ENCODE measurements around the gene WHAMM. TPM values are rescaled to one million over a fixed set of nuclear protein-coding genes. Genes with fewer than 3 reads are reported as not detected.

Gene WHAMM
- total and polyA plus RNA-seq, 2 of the 4 experiments (the other 2 are of a cell fraction), result 1.4 to 4.1 TPM

GRCh38 chr15:82862886-82863285 is 53.5 kb downstream of the WHAMM start:
- intact Hi-C loops (cut with micrococcal nuclease), result no loop called here
- Histone ChIP-seq H3K79me1 (ENCODE audit: low read depth in 1 of 2, low read length in 2 of 2) (no peaks in the 10 kb centered on the region), H2BK120ac (ENCODE audit: low read depth, low read length) (no peak overlapping the region), H3K27me3 (ENCODE audit: control insufficient read depth, insufficient read depth, low read length) (peaks cover 7% of the 10 kb centered on the region), H2BK5ac (ENCODE audit: low read depth, low read length, poor library complexity, severe bottlenecking) (no peak overlapping the region), H4K5ac (ENCODE audit: low read depth, low read length) (no peak overlapping the region), H3K27ac (ENCODE audit: insufficient read depth, low read length) (no peak overlapping the region), H4K91ac (ENCODE audit: insufficient read depth, low read depth, low read length) (no peak overlapping the region), H3K9ac (ENCODE audit: low read depth, low read length) (no peak overlapping the region), H4K8ac (ENCODE audit: low read depth in 2 of 2, low read length in 2 of 2) (no peak overlapping the region), H3K14ac (replicated peaks; ENCODE audit: low read depth, low read length) (no peak overlapping the region), H3K4me2 (ENCODE audit: low read depth, low read length) (no peak overlapping the region), H3K23ac (ENCODE audit: low read depth, low read length) (no peak overlapping the region), H3K18ac (ENCODE audit: low read depth, low read length) (no peak overlapping the region), H3K9me3 (ENCODE audit: control insufficient read depth, insufficient read depth, low read length) (no peaks in the 10 kb centered on the region), H2AK5ac (ENCODE audit: low read depth, low read length) (no peak overlapping the region), H2BK20ac (ENCODE audit: low read depth, low read length) (no peak overlapping the region), H2AFZ (replicated peaks; ENCODE audit: low read length, poor library complexity) (no peak overlapping the region), H3K4ac (ENCODE audit: low read depth, low read length) (no peak overlapping the region), H3K9me1 (ENCODE audit: insufficient read depth, low read length) (no peaks in the 10 kb centered on the region), H3K4me1 (ENCODE audit: control insufficient read depth, insufficient read depth, low read length) (no peaks in the 10 kb centered on the region), H2AK9ac (replicated peaks; ENCODE audit: low read depth, low read length, poor library complexity) (no peak overlapping the region), H4K20me1 (ENCODE audit: insufficient read depth, low read length) (no peaks in the 10 kb centered on the region), H2BK15ac (ENCODE audit: low read depth, low read length) (no peak overlapping the region), H3K4me3 (ENCODE audit: insufficient read depth, low read depth, low read length) (no peak overlapping the region), H3K36me3 (ENCODE audit: control insufficient read depth, insufficient read depth, low read length) (no peaks in the 10 kb centered on the region), H3K56ac (ENCODE audit: extremely low read depth, insufficient read depth, low read length) (no peak overlapping the region)
- ATAC-seq (ENCODE audit: low read depth), result no peak
- dilution Hi-C loops (cut with HindIII; ENCODE audit: low sequenced_read_pairs, unreplicated experiment), result no loop called here
- no peak for TF ChIP-seq BHLHE40 (IDR thresholded peaks at IDR 0.05; ENCODE audit: low read depth, low read length)
- no peak for TF ChIP-seq FOS (IDR thresholded peaks at IDR 0.05; ENCODE audit: low read depth, low read length)
- no peak for TF ChIP-seq MAZ (IDR thresholded peaks at IDR 0.05; ENCODE audit: borderline replicate concordance, low read depth, low read length)
- TF ChIP-seq RFX5 (IDR thresholded peaks at IDR 0.05; ENCODE audit: low read depth, low read length), result no peak
- TF ChIP-seq CEBPB (IDR thresholded peaks at IDR 0.05; ENCODE audit: low read depth, low read length), result no peak
- no peak for TF ChIP-seq USF2 (IDR thresholded peaks at IDR 0.05; ENCODE audit: low read depth, low read length)
- ChIA-PET CTCF (no interaction called here), POLR2A (ENCODE audit: unreplicated experiment) (no interaction called here)
- no peak for DNase-seq
- in situ Hi-C loops (cut with MboI; ENCODE audit: low sequenced_read_pairs), result no loop called here
- BruUV-seq (replicated peaks), result no TSS peak
- WGBS, 2 experiments (ENCODE audit: extremely low coverage in 2 of 2, insufficient read length in 1 of 2), result 87% methylated on average over 3 of the region's 6 CpGs; no CpG with 5 or more reads in 1 of the 2 experiments
